NCI-H2227 (cell line): ENCODE results near the gene TIMM10B.
A peak's percentile ranks its signal among the peaks of the same experiment; 100 is the strongest.

Source experiments
- DNase-seq: peaks from one replicate; lab custom pipeline; 2025; ENCODE audit not compliant: unreplicated experiment; lab: John Stamatoyannopoulos, UW

The TIMM10B gene

DNA sequence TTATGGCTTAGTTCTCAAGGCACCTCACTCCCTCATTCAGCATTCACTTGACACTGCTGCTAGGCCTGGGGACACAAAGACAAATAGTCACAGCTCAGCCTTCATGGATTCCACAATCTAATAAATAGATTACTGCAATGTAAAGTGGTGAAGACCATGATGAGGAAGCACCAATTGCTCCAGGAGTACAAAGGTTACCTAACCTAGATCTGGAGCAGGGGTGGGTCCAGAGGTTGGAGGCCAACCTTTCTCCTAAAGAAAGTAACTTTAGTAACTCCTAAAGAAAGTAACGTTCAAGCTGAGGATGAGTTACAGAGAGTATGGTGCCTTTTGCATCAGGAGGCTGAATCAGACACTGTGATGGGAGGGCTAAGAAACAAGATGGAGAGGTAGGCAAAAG lies 11.7 kb upstream of the TIMM10B start:
- no peak for DNase-seq

DNA sequence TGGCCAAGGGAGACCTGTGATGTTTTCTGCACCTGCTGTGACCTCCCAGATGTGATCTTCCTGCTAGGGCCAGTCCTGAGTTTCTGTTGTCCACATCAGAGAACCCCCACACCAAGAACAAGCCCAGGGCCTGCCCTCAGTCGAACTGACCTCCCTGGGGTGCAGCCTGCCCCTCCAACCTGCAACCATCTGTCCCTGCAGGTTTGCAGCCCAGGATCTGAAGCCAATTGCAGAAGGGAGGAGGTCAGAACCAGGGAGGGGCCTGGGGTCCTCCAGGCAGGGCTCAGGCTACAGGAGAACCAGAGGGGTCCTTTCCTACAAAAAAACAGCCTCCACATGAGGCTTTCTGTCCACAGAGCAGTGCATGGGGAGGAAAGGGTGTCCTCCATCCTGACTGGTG lies 8.4 kb upstream of the TIMM10B start:
- DNase-seq = no peak

DNA sequence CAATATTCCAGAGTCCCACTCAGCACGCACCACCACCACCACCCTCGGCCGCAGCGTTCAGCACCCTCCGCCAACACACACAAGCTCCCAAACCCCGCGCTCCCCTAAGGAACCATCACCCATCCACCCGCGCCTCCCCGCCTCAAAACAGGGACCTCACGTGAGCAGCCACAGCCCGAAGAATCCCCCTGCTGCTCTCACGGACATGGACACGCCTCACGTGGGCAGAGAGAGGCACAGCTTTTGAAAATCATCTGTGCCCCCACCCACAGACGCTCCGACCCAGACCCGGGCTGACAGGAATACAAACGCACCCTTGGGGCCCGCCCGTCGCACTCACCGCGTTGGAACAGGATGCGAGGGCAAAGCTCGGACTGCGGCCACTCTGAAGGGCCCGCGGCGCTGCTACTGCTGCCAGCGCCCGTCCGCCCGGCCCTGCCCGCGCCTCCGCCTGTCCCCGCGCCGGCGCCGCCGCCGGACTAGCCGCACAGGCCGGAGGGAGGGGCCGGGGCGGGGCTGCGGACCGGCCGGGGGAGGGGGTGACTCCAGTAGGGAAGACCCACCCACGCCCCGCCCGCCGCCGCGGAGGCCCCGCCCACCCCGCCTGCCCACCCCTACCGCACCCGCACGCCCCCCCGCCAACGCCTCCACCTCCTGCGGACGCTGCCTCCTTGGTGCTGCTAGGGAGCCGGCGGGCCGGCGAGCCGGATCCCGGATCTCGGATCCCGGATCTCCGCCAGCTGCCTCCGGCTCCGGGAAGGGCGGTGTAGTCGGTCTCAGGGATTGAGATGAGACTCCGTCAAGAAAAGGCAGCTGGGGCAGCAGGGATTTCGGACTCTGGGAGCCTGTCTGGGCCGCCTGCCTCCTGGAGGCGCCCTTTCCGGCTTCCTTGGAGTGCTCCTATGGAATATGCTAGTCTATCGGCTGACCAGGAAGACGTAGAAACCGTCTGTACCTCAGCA lies 7.6 kb upstream of the TIMM10B start, which contains the start of gene TRIM3:
Gene TRIM3, minus strand, starts transcription at position 491 of the 962 bp plus-strand sequence. CDS start 8,246 bp downstream, outside the sequence.
- peak; percentile 95 for DNase-seq

DNA sequence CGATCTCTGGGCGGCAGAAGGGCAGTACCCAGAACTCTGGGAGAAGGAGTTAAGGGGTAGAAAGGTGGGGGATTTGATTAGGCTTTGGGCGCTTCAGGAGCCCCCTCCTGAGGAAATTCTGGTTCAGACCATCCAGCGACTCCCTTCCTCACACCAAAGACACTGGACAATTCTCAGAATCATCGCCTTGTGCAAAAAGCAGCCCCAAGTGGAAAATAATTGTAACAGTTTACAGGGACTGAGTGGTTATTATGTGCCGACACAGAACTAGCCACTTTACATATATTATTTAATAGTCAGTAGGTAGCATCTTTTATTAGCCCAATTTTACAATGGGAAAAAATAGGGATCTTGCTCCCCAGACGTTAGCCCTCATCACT lies 6.9 kb upstream of the TIMM10B start:
- DNase-seq = no peak

DNA sequence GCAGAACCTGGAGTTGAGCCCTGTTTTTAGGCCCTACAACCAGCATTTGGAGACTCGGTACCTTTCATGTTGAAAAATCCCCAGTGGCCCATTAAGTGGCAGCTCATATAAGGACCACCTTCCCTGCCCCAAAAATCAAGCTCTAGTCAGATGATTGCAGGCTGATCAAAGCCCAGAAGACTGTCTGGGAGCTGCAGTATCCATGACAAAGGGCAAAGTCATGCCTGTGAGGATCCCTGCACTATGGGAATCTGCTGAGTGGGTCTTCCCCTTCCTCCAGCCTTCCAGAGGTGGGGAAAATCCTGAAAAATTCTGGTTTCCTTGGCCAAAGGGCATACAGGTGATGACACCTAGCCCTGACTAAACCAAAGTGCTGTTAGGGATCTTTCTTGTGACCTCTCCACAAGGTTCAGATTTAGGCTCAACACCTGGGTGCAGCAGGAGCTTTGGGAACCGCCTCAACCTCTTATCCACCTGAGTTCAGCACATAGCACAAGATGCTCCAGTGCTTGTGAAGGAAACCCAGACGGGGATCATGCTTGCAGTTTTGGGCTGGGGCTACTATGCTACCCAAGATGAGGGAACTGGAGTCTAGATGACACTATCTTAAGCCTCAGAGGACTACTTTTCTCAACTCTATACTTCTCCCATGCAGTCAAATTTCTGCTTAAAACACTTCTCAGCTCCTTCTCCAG lies 6.3 kb upstream of the TIMM10B start:
- no peak for DNase-seq

DNA sequence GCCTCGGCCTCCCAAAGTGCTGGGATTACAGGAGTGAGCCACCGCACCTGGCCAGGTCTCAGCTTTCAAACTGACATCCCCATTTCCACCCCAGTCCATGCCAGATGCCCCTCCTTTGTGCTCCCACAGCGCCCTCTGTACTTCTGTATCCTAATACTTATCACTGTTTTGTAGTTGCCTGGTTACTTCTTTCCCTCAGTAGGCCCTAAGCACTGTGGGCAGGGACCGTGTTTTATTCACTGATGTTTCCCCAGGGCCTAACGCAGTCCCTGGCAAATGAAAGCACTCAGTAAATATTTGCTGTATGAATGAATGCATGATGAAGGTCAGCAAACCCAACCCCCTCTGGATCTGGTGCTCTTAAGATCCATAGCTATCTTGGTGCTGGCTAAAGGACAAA lies 5.4 kb upstream of the TIMM10B start:
- no peak for DNase-seq

DNA sequence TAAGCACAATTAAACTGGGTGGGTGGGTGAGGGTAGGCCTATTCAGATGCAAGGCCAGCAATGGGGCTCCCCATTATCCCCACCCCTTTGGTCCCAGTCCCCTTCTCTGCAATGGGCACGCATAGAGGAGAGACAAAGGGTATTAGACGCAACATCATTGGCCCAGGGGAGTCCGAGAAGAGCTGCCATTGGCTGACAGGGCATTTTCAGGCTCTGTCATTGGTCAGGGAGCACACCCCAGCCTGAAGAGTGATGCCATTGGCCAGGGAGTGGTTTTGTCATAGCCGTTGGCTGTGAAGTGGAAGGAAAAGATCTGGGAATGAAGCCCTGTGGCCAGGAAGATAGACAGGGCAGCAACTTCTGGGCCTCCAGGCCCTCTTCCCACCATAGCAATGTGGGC lies 4.7 kb upstream of the TIMM10B start:
- DNase-seq = no peak

DNA sequence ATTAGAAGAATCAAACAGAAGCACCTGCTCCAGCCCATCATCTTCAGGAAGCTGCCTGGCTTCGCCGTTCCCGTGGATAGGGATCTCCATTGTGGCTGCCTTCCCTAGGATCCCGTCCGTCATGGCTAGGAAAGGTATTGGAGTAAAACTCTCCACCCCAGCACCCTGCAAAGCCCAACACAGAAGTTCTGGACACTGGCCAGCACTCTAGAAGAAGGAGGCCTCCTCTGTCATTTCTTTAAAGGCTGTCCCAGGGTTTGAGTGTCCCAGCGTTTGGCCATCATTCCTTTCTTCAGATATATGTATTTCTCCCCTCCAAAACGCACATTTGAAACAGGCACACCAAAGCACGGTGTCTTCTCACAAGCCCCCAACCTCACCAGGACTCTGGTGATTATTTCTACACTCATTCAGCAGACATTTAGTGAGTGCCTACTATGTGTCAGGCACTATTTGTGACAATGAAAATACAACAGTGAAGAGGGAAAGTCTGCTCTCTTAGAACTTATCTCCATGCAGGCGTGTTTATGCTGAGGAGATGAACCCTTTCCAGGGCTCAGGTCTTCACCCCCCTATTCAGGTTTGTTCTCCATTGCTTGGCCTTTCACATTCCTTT lies 894 bp upstream of the TIMM10B start:
- no peak for DNase-seq

DNA sequence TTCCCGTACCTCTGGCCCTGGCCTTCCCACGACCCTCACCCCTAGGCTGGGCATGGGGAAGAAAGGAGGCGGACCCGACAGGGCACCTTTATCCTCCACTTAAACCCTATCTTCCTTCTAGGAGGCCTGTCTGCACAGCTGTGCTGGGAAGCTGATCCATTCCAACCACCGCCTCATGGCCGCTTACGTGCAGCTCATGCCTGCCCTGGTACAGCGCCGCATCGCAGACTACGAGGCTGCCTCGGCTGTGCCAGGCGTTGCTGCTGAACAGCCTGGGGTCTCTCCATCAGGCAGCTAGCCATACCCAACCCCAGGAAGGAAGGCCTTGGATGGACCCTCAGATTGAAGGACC lies 599 bp downstream of the TIMM10B start:
- DNase-seq = no peak

DNA sequence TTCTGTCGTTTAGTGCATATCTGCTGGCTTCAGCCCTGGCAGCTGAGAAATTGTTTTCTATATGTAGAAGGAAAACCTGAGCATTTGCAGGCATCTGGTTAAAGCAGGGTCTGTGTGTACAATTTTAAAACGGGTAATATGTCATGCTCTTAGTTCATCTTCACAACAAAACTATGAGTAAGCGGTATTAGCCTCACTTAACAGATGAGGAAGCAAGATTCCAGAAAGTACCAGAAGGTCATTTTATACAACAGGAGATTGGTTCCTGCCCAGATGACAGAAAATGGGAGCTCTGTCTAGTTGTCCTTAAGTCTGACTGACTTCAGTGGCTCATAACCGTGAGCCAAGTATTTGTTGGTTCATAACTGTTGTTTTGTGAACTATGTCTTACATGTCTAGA lies 1.1 kb downstream of the TIMM10B start:
- DNase-seq = no peak

DNA sequence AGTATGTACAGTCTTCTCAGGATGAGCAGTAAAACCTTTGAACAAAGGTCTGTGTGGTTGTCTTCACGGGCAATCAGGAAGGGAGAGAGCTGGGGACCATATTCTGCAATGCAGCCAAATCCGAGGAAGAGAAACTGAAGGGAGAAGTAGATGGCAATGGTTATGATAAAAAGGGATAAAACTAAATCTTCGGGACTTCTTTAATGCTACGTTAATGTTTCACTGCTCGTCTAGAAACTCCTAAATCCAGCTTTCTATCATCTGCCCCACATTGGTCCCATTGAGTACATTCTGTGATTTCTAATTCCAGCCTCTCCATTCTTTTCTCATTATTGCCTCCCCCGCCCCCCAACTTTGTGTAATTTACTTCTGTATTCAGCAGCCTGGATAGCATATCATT lies 1.7 kb downstream of the TIMM10B start:
- no peak for DNase-seq

DNA sequence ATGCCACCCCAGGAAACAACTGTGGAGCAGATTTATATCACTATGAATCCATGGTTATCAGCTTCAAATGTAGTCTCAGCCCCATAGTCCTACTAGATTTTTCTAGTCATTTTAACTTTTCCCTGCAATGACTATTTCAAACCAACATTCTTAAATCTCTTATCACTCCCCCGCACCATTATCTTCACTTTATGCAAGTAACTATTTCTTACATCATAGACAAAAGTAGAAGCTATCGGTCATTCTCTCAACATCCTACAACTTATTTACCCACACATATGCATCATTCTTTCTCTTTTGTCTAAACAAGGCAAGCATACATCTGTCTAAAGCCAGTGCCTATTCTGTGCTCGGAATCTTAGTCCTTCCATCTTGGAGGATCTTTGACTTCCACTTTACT lies 4.4 kb downstream of the TIMM10B start:
- DNase-seq = no peak

DNA sequence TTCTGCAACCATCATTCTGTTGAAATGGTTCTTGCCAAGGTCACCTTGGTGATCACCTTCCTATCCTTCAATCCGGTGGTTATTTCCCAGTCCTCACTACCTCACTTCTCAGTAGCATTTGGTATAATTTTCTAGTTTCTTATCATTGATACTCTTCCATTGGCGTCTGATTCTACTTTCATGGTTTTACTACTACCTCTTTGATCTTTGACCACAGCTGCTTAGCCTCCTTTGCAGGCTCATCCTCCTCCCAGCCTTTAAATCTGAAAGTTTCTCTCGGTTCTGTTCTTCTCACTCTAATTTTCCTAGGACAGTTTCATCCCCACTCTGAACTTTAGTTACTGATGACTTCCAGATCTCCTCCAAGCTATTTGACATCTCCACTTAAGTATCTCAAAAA lies 5.0 kb downstream of the TIMM10B start:
- no peak for DNase-seq

DNA sequence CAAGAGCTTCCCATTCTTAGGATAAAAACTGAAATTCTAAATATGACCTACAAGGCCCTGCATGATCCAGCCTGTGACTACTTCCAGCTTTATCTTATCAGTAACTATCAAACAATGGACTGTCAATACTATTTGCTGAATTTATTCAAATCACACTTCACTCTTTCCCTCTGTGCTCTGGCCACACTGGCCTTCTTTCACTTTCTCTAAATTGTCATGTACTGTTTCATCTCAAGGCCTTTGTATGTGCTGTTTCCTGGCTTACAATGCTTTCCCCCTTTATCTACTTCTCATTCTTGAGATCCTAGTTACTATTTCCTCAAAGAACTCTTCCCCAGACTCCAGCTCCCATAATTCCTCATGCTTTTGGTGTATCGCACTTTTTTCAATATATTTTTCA lies 5.6 kb downstream of the TIMM10B start:
- no peak for DNase-seq

DNA sequence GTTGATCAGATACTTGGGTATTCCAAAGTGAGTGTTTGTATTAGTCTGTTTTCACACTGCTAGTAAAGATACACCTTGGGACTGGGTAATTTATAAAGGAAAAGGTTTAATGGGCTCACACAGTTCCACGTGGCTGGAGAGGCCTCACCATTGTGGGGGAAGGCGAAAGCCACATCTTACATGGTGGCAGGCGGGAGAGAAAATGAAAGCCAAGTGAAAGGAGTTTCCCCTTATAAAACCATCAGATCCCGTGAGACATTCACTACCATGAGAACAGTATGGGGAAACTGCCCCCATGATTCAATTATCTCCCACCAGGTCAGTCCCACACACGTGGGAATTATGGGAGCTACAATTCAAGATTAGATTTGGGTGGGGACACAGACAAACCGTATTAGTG lies 7.0 kb downstream of the TIMM10B start:
- DNase-seq = no peak

DNA sequence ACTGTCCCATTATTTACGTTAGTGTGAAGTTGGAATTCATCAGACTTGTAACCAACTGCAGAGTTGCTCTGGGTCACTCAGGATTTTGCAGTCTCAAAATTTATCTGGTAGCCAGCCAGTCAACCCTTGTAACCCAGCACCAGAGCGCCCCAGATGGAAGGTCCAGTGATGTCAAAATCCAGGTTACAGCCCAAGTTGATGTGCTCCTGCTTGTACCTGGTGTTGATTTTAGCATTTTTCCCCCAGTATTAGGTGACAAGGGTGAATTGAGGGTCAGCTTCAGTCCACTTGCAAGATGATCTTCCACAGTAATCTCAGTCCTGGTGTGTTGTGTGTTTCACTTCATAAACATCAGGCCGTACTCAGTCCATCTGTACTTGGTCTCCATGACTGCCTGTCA lies 7.5 kb downstream of the TIMM10B start:
- DNase-seq = no peak

DNA sequence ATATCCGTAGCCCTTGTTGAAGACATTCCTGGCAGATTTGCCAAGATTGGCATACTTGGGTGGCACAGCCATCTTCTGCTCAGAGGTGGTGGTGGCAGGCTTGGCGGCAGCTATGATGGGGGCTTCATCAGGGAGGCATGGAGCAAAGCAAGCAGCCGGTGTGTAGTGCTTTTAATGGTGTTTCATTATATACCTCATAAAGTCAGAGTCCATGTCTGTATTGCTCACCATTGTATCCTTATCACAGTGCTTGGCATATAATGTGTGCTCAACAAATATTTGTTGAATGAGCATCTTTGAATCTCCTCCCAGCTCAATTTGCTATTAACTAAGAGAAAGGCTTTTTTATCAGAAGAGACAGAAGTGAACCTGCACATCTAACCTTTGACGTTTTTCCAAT lies 8.0 kb downstream of the TIMM10B start:
- no peak for DNase-seq

DNA sequence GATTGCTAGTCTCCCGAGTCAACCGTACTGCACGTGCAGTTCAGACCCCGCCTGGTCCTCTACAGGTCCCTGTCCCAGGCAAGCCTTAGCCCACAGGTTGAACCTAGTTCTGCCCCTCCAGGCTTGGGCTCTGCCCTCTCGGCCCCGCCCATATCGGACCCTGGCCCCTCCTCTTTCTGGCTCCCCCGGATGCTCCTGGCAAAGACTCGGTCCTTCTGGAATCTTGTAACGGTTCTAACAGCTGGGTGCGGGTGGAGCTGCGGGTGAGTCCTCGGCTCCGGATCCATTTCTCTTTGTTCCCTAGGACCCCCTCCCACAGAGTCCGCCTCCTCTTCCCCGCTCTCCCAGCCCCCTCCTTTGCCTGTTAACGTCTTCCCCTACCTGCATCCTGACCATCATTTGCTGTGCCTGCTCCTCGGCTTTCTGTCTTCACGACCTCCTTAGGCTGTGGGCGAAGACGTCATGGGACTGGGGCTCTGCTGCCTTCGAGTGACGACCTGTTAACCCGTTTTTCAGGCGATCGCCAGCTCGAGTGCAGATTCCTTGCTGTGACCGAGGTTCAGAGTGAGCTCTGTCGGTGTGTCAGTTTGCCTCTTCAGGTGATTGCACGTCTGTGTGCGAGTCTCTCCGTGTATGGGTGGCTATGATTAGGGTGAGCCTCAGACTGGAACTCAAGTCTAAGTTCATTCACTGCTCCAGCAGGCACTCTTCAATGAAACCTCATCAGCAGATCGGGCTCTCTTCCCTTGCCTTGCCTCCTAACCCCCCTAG lies 16.0 kb downstream of the TIMM10B start, which contains the start of gene DNHD1:
Gene DNHD1, plus strand, starts transcription at position 212 of the 771 bp plus-strand sequence. CDS start 936 bp downstream, outside the sequence.
- DNase-seq = no peak

DNA sequence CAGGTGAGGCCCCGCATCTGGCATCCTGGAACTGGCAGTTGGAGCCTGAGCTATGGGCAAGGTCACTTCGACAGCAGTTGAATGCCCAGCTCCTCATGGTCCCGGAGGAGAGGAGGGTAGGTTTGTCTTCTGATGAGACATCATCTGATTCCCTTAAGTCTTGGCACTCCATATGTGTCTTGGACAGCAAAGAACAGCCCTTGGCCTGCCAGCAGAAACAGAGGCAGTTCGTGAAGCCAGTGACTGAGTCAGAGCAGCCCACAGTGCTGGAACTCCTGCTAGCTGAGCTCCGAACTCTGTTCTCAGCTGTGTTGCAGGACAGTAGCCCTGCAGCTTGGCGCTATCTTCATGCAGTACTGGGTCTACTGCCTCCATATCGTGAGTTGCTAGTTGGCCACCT lies 16.8 kb downstream of the TIMM10B start:
- DNase-seq = no peak

DNA sequence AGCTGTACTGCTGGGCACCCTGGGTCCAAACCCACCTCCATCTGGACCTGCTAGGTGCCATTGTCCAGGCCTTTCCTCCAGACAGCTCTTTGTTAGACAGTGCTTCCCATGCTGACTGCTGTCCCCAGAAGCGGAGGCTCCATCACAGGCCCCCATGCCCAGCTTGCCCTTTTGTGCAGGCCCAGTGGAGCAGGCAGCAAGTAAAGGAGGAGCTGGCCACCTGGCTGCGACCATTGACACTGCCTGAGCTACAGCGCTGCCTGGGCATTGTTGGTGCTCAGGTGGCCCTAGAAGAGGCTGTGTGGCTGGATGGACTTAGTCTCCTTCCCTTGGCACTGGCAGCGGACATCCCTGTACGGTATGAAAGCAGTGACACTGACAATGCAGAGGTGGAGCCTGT lies 17.2 kb downstream of the TIMM10B start:
- DNase-seq = no peak

DNA sequence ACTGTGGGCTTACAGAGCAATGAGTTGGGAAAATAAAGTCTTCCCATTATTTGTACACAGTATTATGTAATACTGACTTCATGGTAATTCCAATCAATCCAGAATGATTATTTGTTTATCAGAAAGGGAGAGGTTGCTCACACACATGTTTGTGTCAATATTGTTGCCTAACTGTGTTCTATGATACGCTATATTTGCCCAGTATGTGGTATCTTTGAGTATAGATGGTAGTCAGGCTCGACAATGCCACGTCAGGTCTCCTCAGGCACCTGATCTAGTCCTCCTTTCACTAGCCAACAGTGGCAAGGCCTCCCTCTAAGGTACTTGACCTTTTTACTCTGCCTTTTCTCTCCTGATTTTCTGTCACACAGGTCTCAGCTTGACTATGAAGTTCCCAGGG lies 21.1 kb downstream of the TIMM10B start:
- DNase-seq = no peak
